SK-N-SH (cell line): Measurements from ENCODE around the gene LURAP1L. TPM values are rescaled to one million over a fixed set of nuclear protein-coding genes. Genes with fewer than 3 reads are reported as not detected.

Experiments used
- CTCF ChIA-PET: fragments of 300-600, 350-600 bp; formaldehyde crosslinking; extraction: SDS; loops from one replicate; lab custom pipeline; 2021; lab: Yijun Ruan, JAX
- POLR2A ChIA-PET: fragments of 350-600 bp; sonication (Branson Sonifier 250); formaldehyde crosslinking; extraction: SDS; loops from one replicate; lab custom pipeline; 2020; ENCODE audit warnings: antibody characterized with exemption, inconsistent platforms; lab: Yijun Ruan, JAX
- DNase-seq: peaks from one replicate; pipeline ENCODE4 v3.0.0; 2012
- H2AFZ ChIP-seq: fragments of 200-600 bp; sonication (generic); 2 replicates; pipeline ENCODE4 v1.8.1; 2016; ENCODE audit warnings: antibody characterized with exemption, mild to moderate bottlenecking, low read depth
- H3F3A ChIP-seq: fragments of 200-600 bp; sonication (generic); replicated peaks from 2 replicates; pipeline ENCODE3; 2016; ENCODE audit warnings: antibody characterized with exemption, mild to moderate bottlenecking; ENCODE audit not compliant: insufficient read depth
- H3K27ac ChIP-seq, 2 experiments: fragments of 200-500 bp in 1 of 2; fragments of 200-600 bp in 1 of 2; sonication (Bioruptor generic) in 1 of 2; sonication (generic), shearing (Covaris generic) in 1 of 2; 2 replicates each; pipeline versions ENCODE4 v1.5.1 to v1.6.1; 2014 to 2016; ENCODE audit warnings: low read depth in 2 of 2, inconsistent platforms in 1 of 2, low read length in 1 of 2, mild to moderate bottlenecking in 1 of 2, mixed read lengths in 1 of 2
- H3K27me3 ChIP-seq: fragments of 200-600 bp; sonication (generic), shearing (Covaris generic); 2 replicates; pipeline ENCODE4 v1.6.1; 2016; ENCODE audit warnings: mixed run types; ENCODE audit not compliant: insufficient read depth
- H3K36me3 ChIP-seq, 2 experiments: fragments of 200-500 bp in 1 of 2; fragments of 200-600 bp in 1 of 2; sonication (Bioruptor generic) in 1 of 2; sonication (generic) in 1 of 2; replicated peaks in 1 of 2; 2 replicates each; pipeline versions ENCODE3 to v1.5.1; 2014 to 2016; ENCODE audit warnings: low read length in 1 of 2, mild to moderate bottlenecking in 1 of 2; ENCODE audit not compliant: insufficient read depth in 2 of 2, control insufficient read depth in 1 of 2
- H3K4me1 ChIP-seq, 2 experiments: fragments of 200-500 bp in 1 of 2; fragments of 200-600 bp in 1 of 2; sonication (Bioruptor generic) in 1 of 2; sonication (generic), shearing (Covaris generic) in 1 of 2; 2 replicates each; pipeline versions ENCODE4 v1.5.1 to v1.6.1; 2014 to 2016; ENCODE audit warnings: low read depth in 1 of 2, low read length in 1 of 2, mixed run types in 1 of 2; ENCODE audit not compliant: insufficient read depth in 2 of 2, control insufficient read depth in 1 of 2
- H3K4me2 ChIP-seq: fragments of 200-600 bp; sonication (generic), shearing (Covaris generic); 2 replicates; pipeline ENCODE4 v1.6.1; 2017; ENCODE audit warnings: mixed run types
- H3K4me3 ChIP-seq, 2 experiments: fragments of 200-500 bp in 1 of 2; fragments of 200-600 bp in 1 of 2; sonication (Bioruptor generic) in 1 of 2; sonication (generic), shearing (Covaris generic) in 1 of 2; 2 replicates each; pipeline versions ENCODE4 v1.5.1 to v1.8.1; 2014 to 2016; ENCODE audit warnings: low read depth in 2 of 2, inconsistent platforms in 1 of 2, low read length in 1 of 2, mild to moderate bottlenecking in 1 of 2, mixed read lengths in 1 of 2, moderate library complexity in 1 of 2
- H3K79me2 ChIP-seq: fragments of 200-600 bp; sonication (generic); 2 replicates; pipeline ENCODE4 v1.8.1; 2017; ENCODE audit warnings: mild to moderate bottlenecking; ENCODE audit not compliant: insufficient read depth
- H3K9ac ChIP-seq: fragments of 200-600 bp; sonication (generic); 2 replicates; pipeline ENCODE4 v1.6.1; 2017; ENCODE audit warnings: mixed run types
- H3K9me2 ChIP-seq: fragments of 200-600 bp; sonication (generic); 2 replicates; pipeline ENCODE4 v1.6.1; 2017; ENCODE audit warnings: mixed run types
- H3K9me3 ChIP-seq: fragments of 200-600 bp; sonication (generic); 2 replicates; pipeline ENCODE4 v1.6.1; 2017; ENCODE audit warnings: mixed run types, mild to moderate bottlenecking, moderate library complexity
- H4K20me1 ChIP-seq: fragments of 200-600 bp; sonication (generic); 2 replicates; pipeline ENCODE4 v1.6.1; 2017; ENCODE audit warnings: mild to moderate bottlenecking, mixed run types; ENCODE audit not compliant: insufficient read depth
- CHD2 ChIP-seq: fragments of 150-350 bp; IDR thresholded peaks from 2 replicates; pipeline ENCODE4 v1.6.1; 2018; ENCODE audit warnings: low read length; ENCODE audit not compliant: partially characterized antibody
- ELF1 ChIP-seq: IDR thresholded peaks from 2 replicates; pipeline ENCODE4 v1.4.0; 2012
- EZH2phosphoT487 ChIP-seq: fragments of 200-600 bp; sonication (generic); IDR thresholded peaks from 2 replicates; pipeline ENCODE4 v1.6.1; 2017; ENCODE audit warnings: low read depth, mixed run types, mild to moderate bottlenecking, antibody characterized with exemption, moderate library complexity, borderline replicate concordance
- FOSL2 ChIP-seq: IDR thresholded peaks from 2 replicates; pipeline ENCODE4 v1.4.0; 2012; ENCODE audit warnings: low read depth, mild to moderate bottlenecking, moderate library complexity, borderline replicate concordance
- GABPA ChIP-seq: IDR thresholded peaks from 2 replicates; pipeline ENCODE4 v1.4.0; 2012; ENCODE audit warnings: low read depth, mild to moderate bottlenecking
- GATA2 ChIP-seq: sonication (generic); formaldehyde crosslinking; IDR thresholded peaks from 2 replicates; pipeline ENCODE4 v1.5.0; 2020; ENCODE audit warnings: mild to moderate bottlenecking, missing genetic modification reagents
- MEF2A ChIP-seq: IDR thresholded peaks from 2 replicates; pipeline ENCODE4 v1.4.0; 2012; ENCODE audit warnings: low read depth, borderline replicate concordance
- RAD21 ChIP-seq: IDR thresholded peaks from 2 replicates; pipeline ENCODE4 v1.6.1; 2012; ENCODE audit warnings: mild to moderate bottlenecking, low read length
- RCOR1 ChIP-seq: fragments of 150-350 bp; IDR thresholded peaks from 2 replicates; pipeline ENCODE4 v1.6.1; 2017; ENCODE audit warnings: antibody characterized with exemption, low read length
- RFX5 ChIP-seq: IDR thresholded peaks from 2 replicates; pipeline ENCODE4 v1.6.1; 2012; ENCODE audit warnings: mild to moderate bottlenecking, improper control_type of control experiment, low read length
- SIN3A ChIP-seq: IDR thresholded peaks from 2 replicates; pipeline ENCODE4 v1.6.1; 2012; ENCODE audit warnings: low read depth, mild to moderate bottlenecking, low read length, moderate library complexity, borderline replicate concordance
- SMC3 ChIP-seq: IDR thresholded peaks from 2 replicates; pipeline ENCODE4 v1.6.1; 2012; ENCODE audit warnings: low read depth, low read length, improper control_type of control experiment
- TAF1 ChIP-seq: IDR thresholded peaks from 2 replicates; pipeline ENCODE4 v1.6.1; 2012; ENCODE audit warnings: low read depth, mild to moderate bottlenecking, low read length, moderate library complexity, borderline replicate concordance
- TCF12 ChIP-seq: IDR thresholded peaks from 2 replicates; pipeline ENCODE4 v1.4.0; 2012
- TEAD4 ChIP-seq: IDR thresholded peaks from 2 replicates; pipeline ENCODE4 v1.4.0; 2012; ENCODE audit warnings: mild to moderate bottlenecking, borderline replicate concordance; ENCODE audit not compliant: insufficient read depth
- YY1 ChIP-seq: IDR thresholded peaks from 2 replicates; pipeline ENCODE4 v1.4.0; 2012; ENCODE audit warnings: low read depth, mild to moderate bottlenecking
- WGBS: methylation state at CpG from one replicate; pipeline ENCODE4 v1.1.6; 2017; ENCODE audit warnings: low lambda C conversion rate; 5-methylcytosine and 5-hydroxymethylcytosine counted together
- polyA plus RNA-seq, 3 experiments: library from polyadenylated mRNA; depleted of rRNA; stranded (reverse); fragments of >200 nt; gene quantifications; 2 replicates each; pipeline ENCODE4 v1.2.3, GENCODE V29; 2012
- TF ChIP-seq, protein P1 (sequence below): IDR thresholded peaks from 2 replicates; pipeline ENCODE4 v1.4.0; 2012; ENCODE audit warnings: low read depth, borderline replicate concordance
- TF ChIP-seq, protein P2 (sequence below): IDR thresholded peaks from 2 replicates; pipeline ENCODE4 v1.4.0; 2012; ENCODE audit warnings: low read depth
- TF ChIP-seq, protein P3 (sequence below): fragments of 150-350 bp; IDR thresholded peaks from 2 replicates; pipeline ENCODE4 v1.6.1; 2017; ENCODE audit warnings: antibody characterized with exemption, low read length, low read depth, borderline replicate concordance
- TF ChIP-seq, protein P4 (sequence below): IDR thresholded peaks from 2 replicates; pipeline ENCODE4 v1.4.0; 2012; ENCODE audit warnings: low read depth, borderline replicate concordance
- TF ChIP-seq, protein P5 (sequence below): fragments of 200-600 bp; sonication (generic); IDR thresholded peaks from 2 replicates; pipeline ENCODE4 v1.6.1; 2017; ENCODE audit warnings: antibody characterized with exemption, mild to moderate bottlenecking, moderate library complexity

Gene LURAP1L
- polyA plus RNA-seq, 1 of the 3 experiments (the other 2 are of a cell fraction) = 3.4 TPM

DNA sequence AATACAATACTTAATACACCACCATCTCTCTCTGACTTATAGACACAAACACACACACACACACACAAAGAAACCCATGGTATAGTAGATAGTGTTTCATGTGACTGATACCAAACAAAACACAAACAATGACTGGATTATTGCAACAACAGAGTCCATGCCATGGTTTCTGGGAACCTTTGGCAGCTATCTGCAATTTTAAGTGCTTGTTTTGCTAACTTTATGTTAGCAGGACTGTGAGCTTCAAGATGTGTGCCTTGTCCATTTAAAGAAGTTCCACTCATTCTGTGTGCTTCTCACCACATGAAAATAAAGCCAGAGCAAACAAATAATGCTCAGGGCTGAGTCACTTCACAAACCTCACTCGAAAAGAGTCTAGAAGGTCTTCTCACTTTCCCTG lies 15.1 kb upstream of the LURAP1L start:
- H3K9me3 ChIP-seq = no peaks in the 10 kb centered on the region
- H3K4me1 ChIP-seq = no peaks in the 10 kb centered on the region
- H3F3A ChIP-seq = no peaks in the 10 kb centered on the region
- no peak overlapping the region for H3K4me3 ChIP-seq
- H3K79me2 ChIP-seq = no peaks in the 10 kb centered on the region
- no peak overlapping the region for H2AFZ ChIP-seq
- WGBS = 60% methylated on average over 1 of the region's 1 CpG
- H3K27me3 ChIP-seq = peaks cover 3% of the 10 kb centered on the region; the same call in 1 of the 2 replicates
- DNase-seq = no peak
- H4K20me1 ChIP-seq = no peaks in the 10 kb centered on the region
- H3K27ac ChIP-seq = no peak overlapping the region
- no peaks in the 10 kb centered on the region for H3K36me3 ChIP-seq
- TF ChIP-seq FOSL2 = no peak
- TF ChIP-seq, protein P1, sequence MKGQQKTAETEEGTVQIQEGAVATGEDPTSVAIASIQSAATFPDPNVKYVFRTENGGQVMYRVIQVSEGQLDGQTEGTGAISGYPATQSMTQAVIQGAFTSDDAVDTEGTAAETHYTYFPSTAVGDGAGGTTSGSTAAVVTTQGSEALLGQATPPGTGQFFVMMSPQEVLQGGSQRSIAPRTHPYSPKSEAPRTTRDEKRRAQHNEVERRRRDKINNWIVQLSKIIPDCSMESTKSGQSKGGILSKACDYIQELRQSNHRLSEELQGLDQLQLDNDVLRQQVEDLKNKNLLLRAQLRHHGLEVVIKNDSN = no peak
- TF ChIP-seq TEAD4 = no peak
- TF ChIP-seq, protein P2, sequence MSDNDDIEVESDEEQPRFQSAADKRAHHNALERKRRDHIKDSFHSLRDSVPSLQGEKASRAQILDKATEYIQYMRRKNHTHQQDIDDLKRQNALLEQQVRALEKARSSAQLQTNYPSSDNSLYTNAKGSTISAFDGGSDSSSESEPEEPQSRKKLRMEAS = no peak
- no peak for TF ChIP-seq SMC3
- no peak for TF ChIP-seq YY1
- TF ChIP-seq EZH2phosphoT487 = no peak
- TF ChIP-seq, protein P3, sequence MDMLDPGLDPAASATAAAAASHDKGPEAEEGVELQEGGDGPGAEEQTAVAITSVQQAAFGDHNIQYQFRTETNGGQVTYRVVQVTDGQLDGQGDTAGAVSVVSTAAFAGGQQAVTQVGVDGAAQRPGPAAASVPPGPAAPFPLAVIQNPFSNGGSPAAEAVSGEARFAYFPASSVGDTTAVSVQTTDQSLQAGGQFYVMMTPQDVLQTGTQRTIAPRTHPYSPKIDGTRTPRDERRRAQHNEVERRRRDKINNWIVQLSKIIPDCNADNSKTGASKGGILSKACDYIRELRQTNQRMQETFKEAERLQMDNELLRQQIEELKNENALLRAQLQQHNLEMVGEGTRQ = no peak
- TF ChIP-seq TCF12 = no peak
- no peak for TF ChIP-seq GATA2 (CRISPR knock-in tag)
- no peak for TF ChIP-seq RCOR1
- no peak for TF ChIP-seq RAD21
- no peak for TF ChIP-seq GABPA
- no peak for TF ChIP-seq MEF2A
- TF ChIP-seq, all 33 proteins: peak for 0
- Histone ChIP-seq H3K9ac (no peak overlapping the region), H3K9me2 (no peaks in the 10 kb centered on the region), H3K4me2 (no peak overlapping the region)
- CTCF ChIA-PET = interaction anchor here (1.4 to 1.9 kb wide), 2 partner anchors 17 to 40 kb away, joined by 3 to 5 read pairs; no protein-coding TSS in a partner anchor
- POLR2A ChIA-PET = no interaction called here

DNA sequence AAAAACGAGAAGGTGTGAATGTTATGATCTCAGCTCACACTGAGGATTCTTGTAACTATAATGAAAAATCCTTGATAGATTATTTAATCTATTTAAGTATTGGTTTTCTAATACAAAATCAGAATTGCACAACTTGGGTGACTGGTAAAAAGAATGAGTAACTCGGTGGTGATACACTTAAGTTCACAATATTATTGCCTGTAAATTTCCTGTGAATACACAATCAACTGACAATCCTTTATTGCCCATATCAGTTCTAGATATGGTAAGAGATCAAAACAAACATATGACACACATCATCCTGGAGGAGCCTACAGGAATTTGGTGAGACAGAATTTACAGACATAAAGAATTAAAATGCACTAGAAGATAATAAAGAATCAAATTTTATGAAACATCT lies 14.1 kb upstream of the LURAP1L start:
- no peak overlapping the region for H2AFZ ChIP-seq
- WGBS = 1% methylated on average over 2 of the region's 2 CpGs
- H3K27me3 ChIP-seq = peaks cover 7% of the 10 kb centered on the region; the same call in 1 of the 2 replicates
- ChIA-PET POLR2A (no interaction called here), CTCF (interaction anchor here (1.4 kb wide), 1 partner anchor 41 kb away, joined by 3 read pairs; no protein-coding TSS in a partner anchor)
- no peak overlapping the region for H3K4me3 ChIP-seq
- H4K20me1 ChIP-seq = no peaks in the 10 kb centered on the region
- no peaks in the 10 kb centered on the region for H3K36me3 ChIP-seq
- no peak overlapping the region for H3K9ac ChIP-seq
- no peak overlapping the region for H3K4me2 ChIP-seq
- DNase-seq = no peak
- H3K9me2 ChIP-seq = no peaks in the 10 kb centered on the region
- no peaks in the 10 kb centered on the region for H3K9me3 ChIP-seq
- H3K4me1 ChIP-seq = no peaks in the 10 kb centered on the region
- no peaks in the 10 kb centered on the region for H3K79me2 ChIP-seq
- H3K27ac ChIP-seq = no peak overlapping the region
- no peaks in the 10 kb centered on the region for H3F3A ChIP-seq
- TF ChIP-seq SIN3A = no peak
- no peak for TF ChIP-seq ELF1
- TF ChIP-seq, protein P4, sequence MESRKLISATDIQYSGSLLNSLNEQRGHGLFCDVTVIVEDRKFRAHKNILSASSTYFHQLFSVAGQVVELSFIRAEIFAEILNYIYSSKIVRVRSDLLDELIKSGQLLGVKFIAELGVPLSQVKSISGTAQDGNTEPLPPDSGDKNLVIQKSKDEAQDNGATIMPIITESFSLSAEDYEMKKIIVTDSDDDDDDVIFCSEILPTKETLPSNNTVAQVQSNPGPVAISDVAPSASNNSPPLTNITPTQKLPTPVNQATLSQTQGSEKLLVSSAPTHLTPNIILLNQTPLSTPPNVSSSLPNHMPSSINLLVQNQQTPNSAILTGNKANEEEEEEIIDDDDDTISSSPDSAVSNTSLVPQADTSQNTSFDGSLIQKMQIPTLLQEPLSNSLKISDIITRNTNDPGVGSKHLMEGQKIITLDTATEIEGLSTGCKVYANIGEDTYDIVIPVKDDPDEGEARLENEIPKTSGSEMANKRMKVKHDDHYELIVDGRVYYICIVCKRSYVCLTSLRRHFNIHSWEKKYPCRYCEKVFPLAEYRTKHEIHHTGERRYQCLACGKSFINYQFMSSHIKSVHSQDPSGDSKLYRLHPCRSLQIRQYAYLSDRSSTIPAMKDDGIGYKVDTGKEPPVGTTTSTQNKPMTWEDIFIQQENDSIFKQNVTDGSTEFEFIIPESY = no peak
- no peak for TF ChIP-seq SMC3
- TF ChIP-seq, protein P2 = no peak
- TF ChIP-seq YY1 = no peak
- TF ChIP-seq, protein P3 = no peak
- TF ChIP-seq, protein P5, sequence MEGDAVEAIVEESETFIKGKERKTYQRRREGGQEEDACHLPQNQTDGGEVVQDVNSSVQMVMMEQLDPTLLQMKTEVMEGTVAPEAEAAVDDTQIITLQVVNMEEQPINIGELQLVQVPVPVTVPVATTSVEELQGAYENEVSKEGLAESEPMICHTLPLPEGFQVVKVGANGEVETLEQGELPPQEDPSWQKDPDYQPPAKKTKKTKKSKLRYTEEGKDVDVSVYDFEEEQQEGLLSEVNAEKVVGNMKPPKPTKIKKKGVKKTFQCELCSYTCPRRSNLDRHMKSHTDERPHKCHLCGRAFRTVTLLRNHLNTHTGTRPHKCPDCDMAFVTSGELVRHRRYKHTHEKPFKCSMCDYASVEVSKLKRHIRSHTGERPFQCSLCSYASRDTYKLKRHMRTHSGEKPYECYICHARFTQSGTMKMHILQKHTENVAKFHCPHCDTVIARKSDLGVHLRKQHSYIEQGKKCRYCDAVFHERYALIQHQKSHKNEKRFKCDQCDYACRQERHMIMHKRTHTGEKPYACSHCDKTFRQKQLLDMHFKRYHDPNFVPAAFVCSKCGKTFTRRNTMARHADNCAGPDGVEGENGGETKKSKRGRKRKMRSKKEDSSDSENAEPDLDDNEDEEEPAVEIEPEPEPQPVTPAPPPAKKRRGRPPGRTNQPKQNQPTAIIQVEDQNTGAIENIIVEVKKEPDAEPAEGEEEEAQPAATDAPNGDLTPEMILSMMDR = no peak
- no peak for TF ChIP-seq MEF2A
- no peak for TF ChIP-seq GABPA
- no peak for TF ChIP-seq RFX5
- no peak for TF ChIP-seq CHD2
- TF ChIP-seq TAF1 = no peak
